ENCODE data around the gene XPR1.

- TF ChIP-seq POLR2AphosphoS5 (IDR thresholded peaks at IDR 0.05; ENCODE audit: low read depth, low read length) = no peak
- TF ChIP-seq POLR2A (IDR thresholded peaks at IDR 0.05; ENCODE audit: low read depth, low read length) = no peak
- TF ChIP-seq SPI1 (IDR thresholded peaks at IDR 0.05; ENCODE audit: low read depth, low read length) = no peak
These were observed 290.8 kb downstream of the XPR1 start for GRCh38 chr1:180922631-180923015.
